Stomach (tissue), 9 donors: ENCODE results near the gene NABP1. TPM values are rescaled to one million over a fixed set of nuclear protein-coding genes. Genes with fewer than 3 reads are reported as not detected.
A peak's percentile ranks its signal among the peaks of the same experiment; 100 is the strongest.
"Not testable (repeated sequence)": the region's sequence is repeated elsewhere in the genome, so short reads cannot be mapped to it uniquely, and the experiment has no call there.

ENCODE experiments used
- DNase-seq, 2 donors: peaks; one replicate each; pipeline versions ENCODE4 v3.0.0 to v3.0.0-alpha.2; 2013 to 2019
- H3K27ac ChIP-seq, 5 donors: fragments of 200-600 bp in 4 of 5; sonication (generic) in 4 of 5; one replicate each; pipeline ENCODE4 v1.5.1; 2013 to 2019; ENCODE audit warnings: mild to moderate bottlenecking in 1 of 5, moderate library complexity in 1 of 5
- H3K27me3 ChIP-seq, 3 donors: fragments of 200-600 bp; sonication (generic); one replicate each; pipeline ENCODE4 v1.5.1; 2017 to 2019; ENCODE audit warnings: mixed run types in 1 of 3
- H3K36me3 ChIP-seq, 4 donors: fragments of 200-600 bp; sonication (generic); 1 replicate in 3 of 4; 2 replicates in 1 of 4; pipeline ENCODE4 v1.5.1; 2016 to 2019
- H3K4me1 ChIP-seq, 4 donors: fragments of 200-600 bp; sonication (generic); one replicate each; pipeline ENCODE4 v1.5.1; 2016 to 2019
- H3K4me3 ChIP-seq, 4 donors: fragments of 200-600 bp; sonication (generic) in 3 of 4; one replicate each; pipeline ENCODE4 v1.5.1; 2016 to 2019; ENCODE audit warnings: mild to moderate bottlenecking in 1 of 4
- H3K9me3 ChIP-seq, 4 donors: fragments of 200-600 bp; sonication (generic); one replicate each; pipeline ENCODE4 v1.5.1; 2016 to 2019
- EP300 ChIP-seq: sonication (generic); formaldehyde crosslinking; IDR thresholded peaks from one replicate; pipeline ENCODE4 v1.6.1; 2017; ENCODE audit warnings: antibody characterized with exemption
- POLR2A ChIP-seq, 4 donors: fragments of 450-650 bp; IDR thresholded peaks; one replicate each; pipeline ENCODE4 v1.6.1; 2016; ENCODE audit warnings: antibody characterized with exemption in 4 of 4, control low read depth in 2 of 4, mild to moderate bottlenecking in 1 of 4, moderate library complexity in 1 of 4
- POLR2AphosphoS5 ChIP-seq, 3 donors: sonication (generic); formaldehyde crosslinking; IDR thresholded peaks; one replicate each; pipeline ENCODE4 v1.6.1; 2016; ENCODE audit warnings: antibody characterized with exemption in 3 of 3
- WGBS, 5 donors: extraction: QIAGEN DNeasy Blood & Tissue Kit in 3 of 5; methylation state at CpG; one replicate each; pipeline versions ENCODE4 v1.1.5 to v1.1.7; 2013 to 2018; 5-methylcytosine and 5-hydroxymethylcytosine counted together
- intact Hi-C: fragments of 100-400 bp; cut with DNase I; formaldehyde crosslinking; loops from one replicate; pipeline ENCODE4 v1.15.1; 2023; ENCODE audit warnings: low total_unique reads
- polyA plus RNA-seq, 3 donors: library from polyadenylated mRNA; stranded (reverse); fragments of 200-250 nt; gene quantifications; one replicate each; pipeline ENCODE4 v1.2.3, GENCODE V29; 2013
- total RNA-seq, 5 donors: library from RNA; depleted of rRNA; stranded (reverse); fragments of >200 nt; gene quantifications; one replicate each; pipeline versions ENCODE4 v1.1.0 to v1.2.3, GENCODE V29; 2014 to 2016
- TF ChIP-seq, protein P1 (sequence below), 7 experiments: fragments of 450-650 bp in 4 of 7; fragments of 200-600 bp in 3 of 7; sonication (generic) in 3 of 7; IDR thresholded peaks; one replicate each; pipeline ENCODE4 v1.5.1; 2016 to 2019; ENCODE audit warnings: antibody characterized with exemption in 7 of 7, control low read depth in 2 of 7, mild to moderate bottlenecking in 1 of 7
- donor health status: healthy with polysubstance abuse.
- donor health status: Bipolar disorder and iron deficiency.
- donor health status: healthy.

The NABP1 gene
- total and polyA plus RNA-seq, 8 donors, result 1.4 to 30.1 (median 9.2) TPM

GRCh38 chr2:191638802-191639172, 39.1 kb upstream of the NABP1 start:
- 66 to 89% (median 77%) methylated on average over 1 of the region's 1 CpG for WGBS, 5 donors

GRCh38 chr2:191641609-191642008, 36.3 kb upstream of the NABP1 start:
- no peak for TF ChIP-seq POLR2A (IDR thresholded peaks at IDR 0.05)

More at GRCh38 chr2:191638802-191639172, 39.1 kb upstream of the NABP1 start:
- no peak for DNase-seq
- no peaks in the 10 kb centered on the region for H3K27me3 ChIP-seq
- H3K9me3 ChIP-seq, result no peaks in the 10 kb centered on the region
- intact Hi-C loops, result no loop called here
- no peaks in the 10 kb centered on the region for H3K36me3 ChIP-seq
- TF ChIP-seq POLR2AphosphoS5 (IDR thresholded peaks at IDR 0.05), result no peak
- TF ChIP-seq POLR2A (IDR thresholded peaks at IDR 0.05), result no peak
- TF ChIP-seq EP300, result no peak
- TF ChIP-seq, protein P1, sequence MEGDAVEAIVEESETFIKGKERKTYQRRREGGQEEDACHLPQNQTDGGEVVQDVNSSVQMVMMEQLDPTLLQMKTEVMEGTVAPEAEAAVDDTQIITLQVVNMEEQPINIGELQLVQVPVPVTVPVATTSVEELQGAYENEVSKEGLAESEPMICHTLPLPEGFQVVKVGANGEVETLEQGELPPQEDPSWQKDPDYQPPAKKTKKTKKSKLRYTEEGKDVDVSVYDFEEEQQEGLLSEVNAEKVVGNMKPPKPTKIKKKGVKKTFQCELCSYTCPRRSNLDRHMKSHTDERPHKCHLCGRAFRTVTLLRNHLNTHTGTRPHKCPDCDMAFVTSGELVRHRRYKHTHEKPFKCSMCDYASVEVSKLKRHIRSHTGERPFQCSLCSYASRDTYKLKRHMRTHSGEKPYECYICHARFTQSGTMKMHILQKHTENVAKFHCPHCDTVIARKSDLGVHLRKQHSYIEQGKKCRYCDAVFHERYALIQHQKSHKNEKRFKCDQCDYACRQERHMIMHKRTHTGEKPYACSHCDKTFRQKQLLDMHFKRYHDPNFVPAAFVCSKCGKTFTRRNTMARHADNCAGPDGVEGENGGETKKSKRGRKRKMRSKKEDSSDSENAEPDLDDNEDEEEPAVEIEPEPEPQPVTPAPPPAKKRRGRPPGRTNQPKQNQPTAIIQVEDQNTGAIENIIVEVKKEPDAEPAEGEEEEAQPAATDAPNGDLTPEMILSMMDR (IDR thresholded peaks at IDR 0.05), result no peak
- no peak overlapping the region for H3K4me3 ChIP-seq
- peaks cover 7 to 25% (median 18%) of the 10 kb centered on the region in 4 donors for H3K4me1 ChIP-seq
- peak overlapping the region; percentile 52 to 83 (median 74) for H3K27ac ChIP-seq

DNA sequence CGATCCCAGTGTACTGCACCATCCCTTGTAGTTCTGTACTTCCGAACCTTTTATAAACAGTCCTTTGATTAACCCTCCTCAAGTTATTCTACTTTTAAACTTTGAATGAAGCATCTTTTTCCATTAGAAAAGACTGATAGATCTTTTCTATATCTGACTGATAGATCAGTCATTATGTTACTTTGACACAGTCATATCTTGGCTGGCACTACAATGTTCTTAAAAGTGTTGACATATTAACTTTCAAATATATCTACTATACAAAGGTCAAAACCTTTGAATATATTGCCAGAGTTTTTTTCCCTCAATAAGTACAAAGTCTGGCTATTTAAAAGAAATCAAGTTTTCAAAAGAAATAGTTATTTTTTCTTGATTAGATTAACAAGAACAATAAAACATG, 35.4 kb upstream of the NABP1 start:
- Histone ChIP-seq H3K27me3 (no peaks in the 10 kb centered on the region), H3K27ac (no peak overlapping the region), H3K9me3 (no peaks in the 10 kb centered on the region), H3K36me3 (no peaks in the 10 kb centered on the region), H3K4me1 (peaks cover 2 to 14% (median 12%) of the 10 kb centered on the region in 4 donors), H3K4me3 (no peak overlapping the region)
- no peak for DNase-seq
- 17 to 53% (median 37%) methylated on average over 2 of the region's 2 CpGs for WGBS, 5 donors
- TF ChIP-seq EP300 (no peak), POLR2AphosphoS5 (IDR thresholded peaks at IDR 0.05) (no peak)
- TF ChIP-seq, protein P1 (IDR thresholded peaks at IDR 0.05), result no peak
- intact Hi-C loops, result no loop called here

More at GRCh38 chr2:191641609-191642008, 36.3 kb upstream of the NABP1 start:
- no peak for DNase-seq
- 42 to 70% (median 55%) methylated on average over 1 of the region's 1 CpG for WGBS, 5 donors
- Histone ChIP-seq H3K27me3 (no peaks in the 10 kb centered on the region), H3K4me3 (no peak overlapping the region), H3K9me3 (no peaks in the 10 kb centered on the region), H3K27ac (no peak overlapping the region), H3K4me1 (peaks cover 7 to 24% (median 18%) of the 10 kb centered on the region in 4 donors), H3K36me3 (no peaks in the 10 kb centered on the region)
- intact Hi-C loops, result no loop called here

GRCh38 chr2:191643429-191643828, 34.5 kb upstream of the NABP1 start:
- TF ChIP-seq POLR2A (IDR thresholded peaks at IDR 0.05), result no peak
- TF ChIP-seq, protein P1 (IDR thresholded peaks at IDR 0.05), result no peak
- TF ChIP-seq EP300, result no peak
- no peak for TF ChIP-seq POLR2AphosphoS5 (IDR thresholded peaks at IDR 0.05)
- H3K9me3 ChIP-seq, result no peaks in the 10 kb centered on the region
- peaks cover 0 to 7% (median 4%) of the 10 kb centered on the region in 4 donors for H3K4me1 ChIP-seq
- H3K27ac ChIP-seq, result no peak overlapping the region
- DNase-seq, result no peak
- H3K36me3 ChIP-seq, result no peaks in the 10 kb centered on the region
- H3K27me3 ChIP-seq, result no peaks in the 10 kb centered on the region
- intact Hi-C loops, result no loop called here
- WGBS, 5 donors, result 52 to 72% (median 68%) methylated on average over 5 of the region's 5 CpGs
- H3K4me3 ChIP-seq, result no peak overlapping the region

DNA sequence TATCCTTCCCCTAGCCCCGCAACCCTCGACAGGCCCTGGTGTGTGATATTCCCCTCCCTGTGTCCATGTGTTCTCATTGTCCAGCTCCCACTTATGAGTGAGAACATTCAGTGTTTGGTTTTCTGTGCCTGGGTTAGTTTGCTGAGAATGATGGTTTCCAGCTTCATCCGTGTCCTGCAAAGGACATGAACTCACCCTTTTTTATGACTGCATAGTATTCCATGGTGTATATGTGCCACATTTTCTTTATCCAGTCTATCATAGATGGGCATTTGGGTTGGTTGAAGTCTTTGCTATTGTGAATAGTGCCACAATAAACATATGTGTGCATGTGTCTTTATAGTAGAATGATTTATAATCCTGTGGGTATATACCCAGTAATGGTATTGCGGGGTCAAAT, 33.3 kb upstream of the NABP1 start:
- intact Hi-C loops, H3K4me1 ChIP-seq, DNase-seq, H3K4me3 ChIP-seq, H3K36me3 ChIP-seq, H3K9me3 ChIP-seq, H3K27me3 ChIP-seq, H3K27ac ChIP-seq: not testable (repeated sequence)
- WGBS, 5 donors, result 73 to 84% (median 73%) methylated on average over 4 of the region's 4 CpGs
